Endothelial cell of umbilical vein (primary cell): Measurements from ENCODE around the gene TXN2. TPM values are rescaled to one million over a fixed set of nuclear protein-coding genes. Genes with fewer than 3 reads are reported as not detected.
A peak's percentile ranks its signal among the peaks of the same experiment; 100 is the strongest.

ENCODE experiments used
- BruUV-seq: library from RNA; stranded (reverse); fragments of 400-500 nt; replicated peaks from 2 replicates; lab custom pipeline; 2021; lab: Mats Ljungman, UMichigan
- CTCF ChIA-PET: fragments of 300-600, 350-600 bp; sonication (Branson Sonifier 250); formaldehyde crosslinking; loops from one replicate; lab custom pipeline; 2021; ENCODE audit warnings: antibody characterized with exemption, inconsistent platforms; lab: Charles Lee
- POLR2A ChIA-PET: fragments of 300-600, 350-600 bp; sonication (Branson Sonifier 250); formaldehyde crosslinking; loops from one replicate; lab custom pipeline; 2021; ENCODE audit warnings: antibody characterized with exemption, inconsistent platforms; lab: Charles Lee
- DNase-seq: peaks from one replicate; pipeline ENCODE4 v3.0.0-alpha.2; 2011; ENCODE audit warnings: low read depth, low spot score
- FAIRE-seq: peaks from 2 replicates; lab custom pipeline; 2011; peaks lifted over from hg19 to GRCh38; lab: Jason Lieb, UNC
- H2AFZ ChIP-seq: 2 replicates; pipeline ENCODE4 v1.6.0; 2012; ENCODE audit warnings: low read depth, low read length, control low read depth, inconsistent platforms
- H3K27ac ChIP-seq: 2 replicates; pipeline ENCODE4 v1.5.1; 2011; ENCODE audit warnings: low read depth, mild to moderate bottlenecking, control low read depth, low read length, moderate library complexity; ENCODE audit not compliant: insufficient read depth
- H3K27me3 ChIP-seq, 2 experiments: 2 replicates each; pipeline versions ENCODE4 v1.6.0 to v1.6.1; 2011; ENCODE audit warnings: low read length in 2 of 2, mixed read lengths in 1 of 2; ENCODE audit not compliant: control insufficient read depth in 2 of 2, insufficient read depth in 2 of 2
- H3K36me3 ChIP-seq, 2 experiments: 2 replicates in 1 of 2; 3 replicates in 1 of 2; pipeline ENCODE4 v1.5.1; 2011; ENCODE audit warnings: low read length in 2 of 2, mild to moderate bottlenecking in 1 of 2, moderate library complexity in 1 of 2; ENCODE audit not compliant: control insufficient read depth in 2 of 2, insufficient read depth in 2 of 2; ENCODE audit errors: extremely low read depth in 1 of 2
- H3K4me1 ChIP-seq: 3 replicates; pipeline ENCODE4 v1.5.1; 2011; ENCODE audit warnings: mild to moderate bottlenecking, low read length; ENCODE audit not compliant: control insufficient read depth, insufficient read depth; ENCODE audit errors: extremely low read depth
- H3K4me2 ChIP-seq: 2 replicates; pipeline ENCODE4 v1.6.1; 2011; ENCODE audit warnings: low read length, control low read depth, mixed read lengths; ENCODE audit not compliant: insufficient read depth
- H3K4me3 ChIP-seq, 3 experiments: fragments of 200-600 bp in 1 of 3; sonication (generic), shearing (Covaris generic) in 1 of 3; replicated peaks in 1 of 3; 2 replicates each; pipeline ENCODE4 v1.5.1; 2011 to 2016; ENCODE audit warnings: control low read depth in 3 of 3, low read length in 3 of 3, mild to moderate bottlenecking in 2 of 3, inconsistent platforms in 1 of 3, low read depth in 1 of 3, moderate library complexity in 1 of 3; ENCODE audit not compliant: insufficient read depth in 1 of 3
- H3K79me2 ChIP-seq: 2 replicates; pipeline ENCODE4 v1.6.0; 2012; ENCODE audit warnings: low read length, inconsistent platforms; ENCODE audit not compliant: control insufficient read depth, insufficient read depth
- H3K9ac ChIP-seq: replicated peaks from 2 replicates; pipeline ENCODE3; 2011; ENCODE audit warnings: low read length, control low read depth; ENCODE audit not compliant: insufficient read depth; ENCODE audit errors: extremely low read depth
- H3K9me1 ChIP-seq: replicated peaks from 3 replicates; pipeline ENCODE4 v1.6.0; 2011; ENCODE audit warnings: mild to moderate bottlenecking, low read length; ENCODE audit not compliant: control insufficient read depth, insufficient read depth; ENCODE audit errors: extremely low read depth
- H3K9me3 ChIP-seq: replicated peaks from 2 replicates; pipeline ENCODE4 v1.5.1; 2012; ENCODE audit warnings: low read length, inconsistent platforms; ENCODE audit not compliant: control insufficient read depth, insufficient read depth
- H4K20me1 ChIP-seq: replicated peaks from 2 replicates; pipeline ENCODE3; 2011; ENCODE audit warnings: mild to moderate bottlenecking, low read length; ENCODE audit not compliant: control insufficient read depth, insufficient read depth; ENCODE audit errors: extremely low read depth
- EZH2 ChIP-seq: IDR thresholded peaks from 2 replicates; pipeline ENCODE4 v1.6.1; 2012; ENCODE audit warnings: borderline replicate concordance, low read depth, mild to moderate bottlenecking, moderate library complexity, low read length, inconsistent platforms; ENCODE audit not compliant: severe bottlenecking
- FOS ChIP-seq: IDR thresholded peaks from 2 replicates; pipeline ENCODE4 v1.6.1; 2011; ENCODE audit warnings: mild to moderate bottlenecking, low read length, moderate library complexity, borderline replicate concordance; ENCODE audit not compliant: insufficient read depth
- GATA2 ChIP-seq: IDR thresholded peaks from 2 replicates; pipeline ENCODE4 v1.7.0; 2011; ENCODE audit warnings: low read depth, mild to moderate bottlenecking, moderate library complexity, mixed read lengths, low read length; ENCODE audit not compliant: insufficient read length, insufficient read depth
- JUN ChIP-seq: IDR thresholded peaks from 2 replicates; pipeline ENCODE4 v1.6.1; 2011; ENCODE audit warnings: borderline replicate concordance, low read depth; ENCODE audit not compliant: insufficient read length, insufficient read depth
- MYC ChIP-seq: IDR thresholded peaks from one replicate; pipeline ENCODE4 v1.6.1; 2011; ENCODE audit warnings: mild to moderate bottlenecking, low read depth, low read length
- POLR2A ChIP-seq: IDR thresholded peaks from 2 replicates; pipeline ENCODE4 v1.6.1; 2012; ENCODE audit warnings: low read depth, mild to moderate bottlenecking, control low read depth, low read length
- POLR2AphosphoS5 ChIP-seq: IDR thresholded peaks from 2 replicates; pipeline ENCODE4 v1.6.1; 2012; ENCODE audit warnings: low read depth, mild to moderate bottlenecking, control low read depth, low read length, moderate library complexity; ENCODE audit not compliant: insufficient read depth
- dilution Hi-C: fragments of 300-500 bp; cut with MboI; formaldehyde crosslinking; loops from one replicate; pipeline ENCODE4 v1.15.0; 2019; ENCODE audit warnings: low sequenced_read_pairs; ENCODE audit not compliant: extremely low pct_ligation_motif_present
- intact Hi-C: fragments of 100-400 bp; cut with micrococcal nuclease; formaldehyde crosslinking; loops from one replicate; pipeline ENCODE4 v1.10.0; 2022
- polyA plus RNA-seq, 4 experiments: library from polyadenylated mRNA; depleted of rRNA in 3 of 4; stranded (reverse) in 3 of 4; unstranded in 1 of 4; fragments of >200 nt; gene quantifications; 2 replicates each; pipeline versions ENCODE4 v1.2.1 to v1.2.3, GENCODE V29; 2011 to 2012; ENCODE audit warnings: missing spikeins in 1 of 4
- total RNA-seq: library from RNA; stranded (reverse); gene quantifications from 2 replicates; pipeline ENCODE4 v1.2.3, GENCODE V29; 2021
- TF ChIP-seq, protein P1 (sequence below), 2 donors: IDR thresholded peaks; 1 replicate in 1 of 2; 2 replicates in 1 of 2; pipeline ENCODE4 v1.5.1; 2011; ENCODE audit warnings: low read length in 2 of 2, mild to moderate bottlenecking in 2 of 2, moderate library complexity in 2 of 2, control low read depth in 1 of 2, inconsistent platforms in 1 of 2, low read depth in 1 of 2; ENCODE audit not compliant: insufficient read depth in 1 of 2; ENCODE audit errors: extremely low read depth in 1 of 2
- TF ChIP-seq, protein P2 (sequence below): IDR thresholded peaks from 2 replicates; pipeline ENCODE4 v1.6.1; 2011; ENCODE audit not compliant: insufficient read depth, insufficient read length

TXN2 gene
- total and polyA plus RNA-seq, 2 donors (not counting 3 experiments of a cell fraction or from before 2014, with no cell fraction given): 75.9 to 183 TPM

DNA sequence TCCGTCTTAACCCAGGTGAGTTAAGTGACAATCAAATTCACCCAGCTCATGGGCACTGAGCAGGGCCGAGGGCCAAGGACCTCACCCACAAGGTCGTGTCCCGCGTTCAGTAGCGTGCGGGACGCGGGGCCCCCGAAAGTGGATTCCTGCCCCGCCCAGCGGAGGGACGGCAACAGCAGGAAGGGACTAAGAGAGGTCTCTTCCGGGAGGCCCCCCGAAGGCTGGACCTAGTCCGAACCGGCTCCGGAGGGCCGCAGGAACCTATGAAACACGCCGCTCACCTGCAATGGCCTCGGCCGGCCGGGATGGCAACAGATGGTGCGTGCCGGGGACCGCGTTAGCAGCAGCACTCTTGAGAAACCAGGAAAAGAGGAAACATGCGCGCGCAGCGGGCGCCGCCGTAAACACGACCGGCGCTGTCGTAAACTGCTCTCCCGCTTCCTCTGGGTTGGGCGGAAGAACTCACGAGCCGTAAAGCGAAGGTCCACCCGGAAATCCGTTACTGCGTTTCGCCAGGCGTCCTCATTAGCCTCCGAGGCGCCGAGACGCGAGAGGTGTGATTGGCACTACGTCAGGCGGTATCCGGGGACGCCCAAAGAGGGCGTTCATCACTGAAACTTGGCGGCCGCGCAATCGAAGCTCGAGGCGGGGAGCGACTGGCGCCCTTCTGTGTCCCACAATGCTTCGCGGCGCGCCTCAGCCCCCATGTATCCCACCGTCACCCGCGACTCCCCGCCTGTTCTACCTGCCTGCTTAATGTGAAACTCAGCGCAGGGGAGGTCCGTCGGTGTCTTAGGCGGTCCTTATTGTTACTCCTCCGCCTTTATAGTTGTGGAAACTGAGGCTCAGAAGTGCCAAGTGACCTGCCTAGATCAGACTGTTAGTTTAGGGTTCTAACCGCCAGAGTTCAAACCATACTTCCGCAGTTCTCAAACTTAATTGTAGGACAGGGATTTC, 47.6 kb upstream of the TXN2 start, which contains the start of gene EIF3D:
TSS of gene EIF3D (minus strand) at position 372 of the 957 bp plus-strand sequence. CDS start 3,045 bp downstream, outside the sequence.
- Histone ChIP-seq H3K4me3 (peak within 1 kb of the TSS; percentile 68 to 95 (median 72)), H3K27me3 (no peaks in the 10 kb centered on the region), H3K9me3 (no peaks in the 10 kb centered on the region), H3K79me2 (peaks cover 34% of the 10 kb centered on the region), H4K20me1 (no peaks in the 10 kb centered on the region), H3K4me2 (peak within 1 kb of the TSS; percentile 95), H3K9ac (peak within 1 kb of the TSS; percentile 93), H3K9me1 (no peaks in the 10 kb centered on the region), H3K4me1 (peaks cover 15% of the 10 kb centered on the region), H2AFZ (peak within 1 kb of the TSS; percentile 96), H3K36me3 (peaks cover 13 to 17% of the 10 kb centered on the region in 2 experiments), H3K27ac (peak within 1 kb of the TSS; percentile 84)
- FAIRE-seq (peak; percentile 97), DNase-seq (peak; percentile 100)
- TF ChIP-seq, protein P1, sequence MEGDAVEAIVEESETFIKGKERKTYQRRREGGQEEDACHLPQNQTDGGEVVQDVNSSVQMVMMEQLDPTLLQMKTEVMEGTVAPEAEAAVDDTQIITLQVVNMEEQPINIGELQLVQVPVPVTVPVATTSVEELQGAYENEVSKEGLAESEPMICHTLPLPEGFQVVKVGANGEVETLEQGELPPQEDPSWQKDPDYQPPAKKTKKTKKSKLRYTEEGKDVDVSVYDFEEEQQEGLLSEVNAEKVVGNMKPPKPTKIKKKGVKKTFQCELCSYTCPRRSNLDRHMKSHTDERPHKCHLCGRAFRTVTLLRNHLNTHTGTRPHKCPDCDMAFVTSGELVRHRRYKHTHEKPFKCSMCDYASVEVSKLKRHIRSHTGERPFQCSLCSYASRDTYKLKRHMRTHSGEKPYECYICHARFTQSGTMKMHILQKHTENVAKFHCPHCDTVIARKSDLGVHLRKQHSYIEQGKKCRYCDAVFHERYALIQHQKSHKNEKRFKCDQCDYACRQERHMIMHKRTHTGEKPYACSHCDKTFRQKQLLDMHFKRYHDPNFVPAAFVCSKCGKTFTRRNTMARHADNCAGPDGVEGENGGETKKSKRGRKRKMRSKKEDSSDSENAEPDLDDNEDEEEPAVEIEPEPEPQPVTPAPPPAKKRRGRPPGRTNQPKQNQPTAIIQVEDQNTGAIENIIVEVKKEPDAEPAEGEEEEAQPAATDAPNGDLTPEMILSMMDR (IDR thresholded peaks at IDR 0.05; ENCODE audit: extremely low read depth in 1 of 2, insufficient read depth in 1 of 2, low read depth in 1 of 2, low read length in 2 of 2): no peak
- TF ChIP-seq JUN: no peak
- TF ChIP-seq EZH2: no peak
- peak; percentile 97 for TF ChIP-seq POLR2AphosphoS5
- TF ChIP-seq, protein P2, sequence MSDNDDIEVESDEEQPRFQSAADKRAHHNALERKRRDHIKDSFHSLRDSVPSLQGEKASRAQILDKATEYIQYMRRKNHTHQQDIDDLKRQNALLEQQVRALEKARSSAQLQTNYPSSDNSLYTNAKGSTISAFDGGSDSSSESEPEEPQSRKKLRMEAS: peak; percentile 64
- TF ChIP-seq GATA2: no peak
- no peak for TF ChIP-seq FOS
- TF ChIP-seq POLR2A: peak; percentile 86
- TF ChIP-seq MYC: peak; percentile 48
- no TSS peak for BruUV-seq
- ChIA-PET CTCF (interaction anchor here (0.8 to 1.6 kb wide), 6 partner anchors 12 to 327 kb away, joined by 3 to 7 read pairs (median 5); no protein-coding TSS in a partner anchor), POLR2A (interaction anchor here (0.6 to 1.0 kb wide), 3 partner anchors 18 to 247 kb away, joined by 3 to 5 read pairs (median 3); no protein-coding TSS in a partner anchor)
- intact Hi-C loops: loop anchor here (1.0 to 5.0 kb wide), 4 partner anchors 22 to 197 kb away; partner anchors contain the start of gene FOXRED2
- dilution Hi-C loops: no loop called here
